Gastroesophageal sphincter (tissue), 3 donors: ENCODE data around the gene OPRL1.

Source experiments
- CTCF ChIP-seq, 4 experiments: fragments of 200-600 bp in 2 of 4; fragments of 450-650 bp in 2 of 4; sonication (generic) in 1 of 4; IDR thresholded peaks; one replicate each; pipeline ENCODE4 v1.5.1; 2017 to 2019; ENCODE audit warnings: antibody characterized with exemption in 4 of 4, mild to moderate bottlenecking in 2 of 4, moderate library complexity in 2 of 4
- POLR2A ChIP-seq, 2 donors: fragments of 450-650 bp; IDR thresholded peaks; one replicate each; pipeline ENCODE4 v1.6.1; 2017; ENCODE audit warnings: antibody characterized with exemption in 2 of 2, mild to moderate bottlenecking in 2 of 2, moderate library complexity in 1 of 2
- POLR2AphosphoS5 ChIP-seq: sonication (generic); formaldehyde crosslinking; IDR thresholded peaks from one replicate; pipeline ENCODE4 v1.6.1; 2017; ENCODE audit warnings: antibody characterized with exemption

GRCh38 chr20:64064145-64064698 lies 15.7 kb upstream of the OPRL1 start:
- no peak for TF ChIP-seq CTCF (IDR thresholded peaks at IDR 0.05)
- no peak for TF ChIP-seq POLR2AphosphoS5
- no peak for TF ChIP-seq POLR2A (IDR thresholded peaks at IDR 0.05)
